Measurements from ENCODE around the gene SLC50A1. TPM values are rescaled to one million over a fixed set of nuclear protein-coding genes. Genes with fewer than 3 reads are reported as not detected.

The SLC50A1 gene
- total RNA-seq, 1 experiment from 2014 or later = 24.9 TPM

DNA sequence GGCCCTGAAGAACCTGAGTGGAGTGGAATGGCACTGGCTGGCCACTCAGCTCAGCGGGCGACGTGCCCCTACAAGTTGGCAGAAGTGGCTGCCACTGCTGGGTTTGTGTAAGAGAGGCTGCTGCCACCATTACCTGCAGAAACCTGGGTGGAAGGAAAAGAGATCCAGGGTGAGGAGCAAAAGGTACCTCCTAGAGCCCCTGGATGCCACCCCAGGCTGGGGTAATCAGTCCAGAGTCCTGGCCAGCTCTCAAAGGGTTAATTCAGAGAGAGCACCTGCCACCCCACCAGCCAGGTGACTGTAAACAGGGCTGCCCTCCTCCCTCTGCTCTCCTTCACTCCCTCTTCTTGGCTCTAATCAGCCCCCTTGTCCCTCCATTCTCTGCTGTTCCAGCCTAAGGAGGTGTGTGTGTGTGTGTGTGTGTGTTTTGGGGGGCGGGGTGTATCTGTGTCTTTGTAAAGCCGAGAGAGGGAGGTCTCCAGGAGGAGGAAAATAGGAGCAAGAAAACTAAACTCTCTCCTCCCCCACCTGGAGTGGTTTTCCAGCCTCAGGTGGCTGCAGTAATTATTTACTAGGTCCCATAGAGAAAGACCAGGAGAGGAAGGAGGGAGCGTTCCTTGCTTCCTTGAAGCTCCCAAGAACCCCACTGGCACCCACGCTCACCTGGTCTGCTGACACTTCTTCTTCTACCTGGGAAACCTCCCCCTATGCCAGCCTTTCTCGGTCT, 50.6 kb downstream of the SLC50A1 start:
- Histone ChIP-seq H2BK15ac (ENCODE audit: low read depth, low read length) (no peak overlapping the region), H3T11ph (ENCODE audit: low read length) (no peak overlapping the region), H3K4me2 (ENCODE audit: insufficient read depth, insufficient read length, low read length) (no peak overlapping the region), H4K91ac (ENCODE audit: insufficient read length, low read depth, low read length) (no peak overlapping the region), H3K14ac (ENCODE audit: insufficient read depth, low read length) (no peak overlapping the region), H3K18ac (ENCODE audit: insufficient read length, low read depth, low read length) (no peak overlapping the region), H2BK120ac (ENCODE audit: low read depth, low read length, poor library complexity, severe bottlenecking) (no peak overlapping the region), H2BK12ac (ENCODE audit: insufficient read length, low read depth, low read length) (no peak overlapping the region), H3K27ac (ENCODE audit: insufficient read length, low read depth, low read length) (no peak overlapping the region), H3K79me2 (ENCODE audit: insufficient read depth, low read length) (no peaks in the 10 kb centered on the region), H4K8ac (replicated peaks; ENCODE audit: insufficient read length, low read depth, low read length) (no peak overlapping the region), H3K9ac (ENCODE audit: extremely low read depth, insufficient read length, low read length) (no peak overlapping the region), H2BK5ac (ENCODE audit: insufficient read length, low read length) (no peak overlapping the region), H4K5ac (ENCODE audit: insufficient read length, low read depth, low read length) (no peak overlapping the region), H3K79me1 (ENCODE audit: insufficient read depth, low read depth, low read length, poor library complexity, severe bottlenecking) (no peaks in the 10 kb centered on the region), H3K27me3 (ENCODE audit: insufficient read depth, low read length) (no peaks in the 10 kb centered on the region), H4K20me1 (ENCODE audit: control insufficient read depth, insufficient read depth, insufficient read length) (no peaks in the 10 kb centered on the region), H2AFZ (ENCODE audit: low read length) (no peak overlapping the region), H2AK5ac (ENCODE audit: insufficient read length, low read length) (no peak overlapping the region), H2BK20ac (ENCODE audit: low read depth, low read length, poor library complexity, severe bottlenecking) (no peak overlapping the region), H3K56ac (ENCODE audit: insufficient read length, low read depth, low read length) (no peak overlapping the region), H3K4me1 (ENCODE audit: insufficient read depth, low read length) (peaks cover 3% of the 10 kb centered on the region), H3K4ac (ENCODE audit: low read depth, low read length) (no peak overlapping the region), H3K23me2 (ENCODE audit: insufficient read length, low read depth, low read length, poor library complexity, severe bottlenecking) (no peaks in the 10 kb centered on the region), H3K9me3 (ENCODE audit: control insufficient read depth, low read depth, low read length) (no peaks in the 10 kb centered on the region), H3K23ac (ENCODE audit: insufficient read length, low read depth, low read length) (no peak overlapping the region)
- no CpG with 5 or more reads among the region's 8 CpGs for WGBS (ENCODE audit: extremely low coverage, insufficient read length, low lambda C conversion rate)
- peaks cover 17 to 31% of the 10 kb centered on the region in 2 experiments for H3K4me1 Mint-ChIP-seq
- H3K4me3 Mint-ChIP-seq = peak overlapping the region; percentile 22 to 45; a peak in 4 of 5 replicates
- H3K27ac Mint-ChIP-seq = peak overlapping the region in 2 of 3 experiments; percentile 75 to 97; a peak in 3 of 7 replicates
- H3K36me3 Mint-ChIP-seq (ENCODE audit: insufficient read depth in 1 of 3, low read depth in 3 of 3) = peaks cover 11 to 32% (median 27%) of the 10 kb centered on the region in 3 experiments; a peak in 6 of 7 replicates
- H3K9me3 Mint-ChIP-seq = peaks cover 0 to 2% of the 10 kb centered on the region in 2 experiments; a peak in 1 of 5 replicates
- no peak for TF ChIP-seq CTCF (conservative IDR thresholded peaks at IDR 0.05)
- peaks cover 1% of the 10 kb centered on the region; the same call in 1 of the 2 replicates for H3K27me3 Mint-ChIP-seq (ENCODE audit: low read depth)
- DNase-seq = no peak
